ENCODE data around the gene YEATS2. TPM values are rescaled to one million over a fixed set of nuclear protein-coding genes. Genes with fewer than 3 reads are reported as not detected.
A peak's percentile ranks its signal among the peaks of the same experiment; 100 is the strongest.
"Not testable (repeated sequence)": the region's sequence is repeated elsewhere in the genome, so short reads cannot be mapped to it uniquely, and the experiment has no call there.

YEATS2 gene
- total RNA-seq, 1 donor: 17.0 TPM

- Histone ChIP-seq H3K27me3 (ENCODE audit: insufficient read depth, low read length) (no peaks in the 10 kb centered on the region), H3K9me3 (ENCODE audit: low read depth, low read length) (no peaks in the 10 kb centered on the region), H3K4me3 (ENCODE audit: low read length) (peak overlapping the region; percentile 90), H3K4me1 (ENCODE audit: insufficient read depth, low read length) (peaks cover 33% of the 10 kb centered on the region)
Observed at GRCh38 chr3:183698318-183698751, 738 bp downstream of the YEATS2 start.

- Histone ChIP-seq H3K9me3 (ENCODE audit: low read depth, low read length) (no peaks in the 10 kb centered on the region), H3K4me1 (ENCODE audit: insufficient read depth, low read length) (peaks cover 33% of the 10 kb centered on the region), H3K27me3 (ENCODE audit: insufficient read depth, low read length) (no peaks in the 10 kb centered on the region), H3K4me3 (ENCODE audit: low read length) (peak overlapping the region; percentile 90)
Observed at GRCh38 chr3:183698756-183699155, 1.2 kb downstream of the YEATS2 start.

GRCh38 chr3:183699238-183699947, 1.8 kb downstream of the YEATS2 start:
- no peak overlapping the region for H3K4me3 ChIP-seq (ENCODE audit: low read length)

GRCh38 chr3:183701744-183702143, 4.1 kb downstream of the YEATS2 start:
- Histone ChIP-seq H3K9me3 (ENCODE audit: low read depth, low read length) (no peaks in the 10 kb centered on the region), H3K4me1 (ENCODE audit: insufficient read depth, low read length) (peaks cover 33% of the 10 kb centered on the region), H3K27me3 (ENCODE audit: insufficient read depth, low read length) (no peaks in the 10 kb centered on the region), H3K4me3 (ENCODE audit: low read length) (no peak overlapping the region)

More at GRCh38 chr3:183699238-183699947, 1.8 kb downstream of the YEATS2 start:
- H3K27me3 ChIP-seq (ENCODE audit: insufficient read depth, low read length): no peaks in the 10 kb centered on the region
- no peaks in the 10 kb centered on the region for H3K9me3 ChIP-seq (ENCODE audit: low read depth, low read length)
- peaks cover 33% of the 10 kb centered on the region for H3K4me1 ChIP-seq (ENCODE audit: insufficient read depth, low read length)

GRCh38 chr3:183703892-183704291, 6.3 kb downstream of the YEATS2 start:
- peaks cover 23% of the 10 kb centered on the region for H3K4me1 ChIP-seq (ENCODE audit: insufficient read depth, low read length)
- not testable (repeated sequence) for H3K9me3 ChIP-seq (ENCODE audit: low read depth, low read length); H3K27me3 ChIP-seq (ENCODE audit: insufficient read depth, low read length); H3K4me3 ChIP-seq (ENCODE audit: low read length)

- no peaks in the 10 kb centered on the region for H3K9me3 ChIP-seq (ENCODE audit: low read depth, low read length)
- no peaks in the 10 kb centered on the region for H3K4me1 ChIP-seq (ENCODE audit: insufficient read depth, low read length)
- H3K27me3 ChIP-seq (ENCODE audit: insufficient read depth, low read length): no peaks in the 10 kb centered on the region
- no peak overlapping the region for H3K4me3 ChIP-seq (ENCODE audit: low read length)
Observed at GRCh38 chr3:183710231-183710630, 12.6 kb downstream of the YEATS2 start.

- H3K9me3 ChIP-seq (ENCODE audit: low read depth, low read length): no peaks in the 10 kb centered on the region
- H3K27me3 ChIP-seq (ENCODE audit: insufficient read depth, low read length): no peaks in the 10 kb centered on the region
- H3K4me3 ChIP-seq (ENCODE audit: low read length): no peak overlapping the region
- H3K4me1 ChIP-seq (ENCODE audit: insufficient read depth, low read length): no peaks in the 10 kb centered on the region
Observed at GRCh38 chr3:183711516-183711915, 13.9 kb downstream of the YEATS2 start.

- Histone ChIP-seq H3K9me3 (ENCODE audit: low read depth, low read length) (no peaks in the 10 kb centered on the region), H3K4me1 (ENCODE audit: insufficient read depth, low read length) (no peaks in the 10 kb centered on the region), H3K27me3 (ENCODE audit: insufficient read depth, low read length) (no peaks in the 10 kb centered on the region), H3K4me3 (ENCODE audit: low read length) (no peak overlapping the region)
Observed at GRCh38 chr3:183714622-183715021, 17.0 kb downstream of the YEATS2 start.

- Histone ChIP-seq H3K9me3 (ENCODE audit: low read depth, low read length) (no peaks in the 10 kb centered on the region), H3K4me3 (ENCODE audit: low read length) (no peak overlapping the region)
Observed at GRCh38 chr3:183718012-183718411, 20.4 kb downstream of the YEATS2 start.

GRCh38 chr3:183725387-183725786, 27.8 kb downstream of the YEATS2 start:
- Histone ChIP-seq H3K9me3 (ENCODE audit: low read depth, low read length) (no peaks in the 10 kb centered on the region), H3K27me3 (ENCODE audit: insufficient read depth, low read length) (no peaks in the 10 kb centered on the region), H3K4me3 (ENCODE audit: low read length) (no peak overlapping the region), H3K4me1 (ENCODE audit: insufficient read depth, low read length) (no peaks in the 10 kb centered on the region)

More at GRCh38 chr3:183718012-183718411, 20.4 kb downstream of the YEATS2 start:
- no peaks in the 10 kb centered on the region for H3K27me3 ChIP-seq (ENCODE audit: insufficient read depth, low read length)
- H3K4me1 ChIP-seq (ENCODE audit: insufficient read depth, low read length): no peaks in the 10 kb centered on the region

GRCh38 chr3:183728204-183728603, 30.6 kb downstream of the YEATS2 start:
- Histone ChIP-seq H3K4me1 (ENCODE audit: insufficient read depth, low read length) (no peaks in the 10 kb centered on the region), H3K4me3 (ENCODE audit: low read length) (no peak overlapping the region), H3K9me3 (ENCODE audit: low read depth, low read length) (no peaks in the 10 kb centered on the region), H3K27me3 (ENCODE audit: insufficient read depth, low read length) (no peaks in the 10 kb centered on the region)

- Histone ChIP-seq H3K9me3 (ENCODE audit: low read depth, low read length) (no peaks in the 10 kb centered on the region), H3K4me3 (ENCODE audit: low read length) (no peak overlapping the region), H3K4me1 (ENCODE audit: insufficient read depth, low read length) (no peaks in the 10 kb centered on the region), H3K27me3 (ENCODE audit: insufficient read depth, low read length) (no peaks in the 10 kb centered on the region)
Observed at GRCh38 chr3:183730361-183730760, 32.8 kb downstream of the YEATS2 start.

GRCh38 chr3:183731611-183732010, 34.0 kb downstream of the YEATS2 start:
- Histone ChIP-seq H3K4me3 (ENCODE audit: low read length) (no peak overlapping the region), H3K27me3 (ENCODE audit: insufficient read depth, low read length) (no peaks in the 10 kb centered on the region), H3K4me1 (ENCODE audit: insufficient read depth, low read length) (no peaks in the 10 kb centered on the region), H3K9me3 (ENCODE audit: low read depth, low read length) (no peaks in the 10 kb centered on the region)

GRCh38 chr3:183733553-183733952, 36.0 kb downstream of the YEATS2 start:
- H3K27me3 ChIP-seq (ENCODE audit: insufficient read depth, low read length): no peaks in the 10 kb centered on the region
- no peaks in the 10 kb centered on the region for H3K4me1 ChIP-seq (ENCODE audit: insufficient read depth, low read length)
- no peaks in the 10 kb centered on the region for H3K9me3 ChIP-seq (ENCODE audit: low read depth, low read length)
- H3K4me3 ChIP-seq (ENCODE audit: low read length): no peak overlapping the region

GRCh38 chr3:183734750-183735494, 37.3 kb downstream of the YEATS2 start:
- H3K9me3 ChIP-seq (ENCODE audit: low read depth, low read length): no peaks in the 10 kb centered on the region
- H3K27me3 ChIP-seq (ENCODE audit: insufficient read depth, low read length): no peaks in the 10 kb centered on the region
- H3K4me3 ChIP-seq (ENCODE audit: low read length): no peak overlapping the region
- H3K4me1 ChIP-seq (ENCODE audit: insufficient read depth, low read length): no peaks in the 10 kb centered on the region
